Kidney (tissue), 14 donors: ENCODE results near the gene MUSK. TPM values are rescaled to one million over a fixed set of nuclear protein-coding genes. Genes with fewer than 3 reads are reported as not detected.

Experiments used
- DNase-seq, 5 donors: peaks; one replicate each; pipeline ENCODE4 v3.0.0-alpha.2; 2013 to 2020
- FAIRE-seq: peaks from 2 replicates; lab custom pipeline; 2012; peaks lifted over from hg19 to GRCh38; lab: Jason Lieb, UNC
- H3K27ac ChIP-seq, 2 donors: one replicate each; pipeline ENCODE4 v1.7.0; 2013; ENCODE audit warnings: low read depth in 2 of 2, low read length in 2 of 2, inconsistent platforms in 1 of 2
- H3K27me3 ChIP-seq: one replicate; pipeline ENCODE4 v1.7.1; 2013; ENCODE audit warnings: low read length, inconsistent platforms; ENCODE audit not compliant: control insufficient read depth, insufficient read depth
- H3K36me3 ChIP-seq, 3 donors: one replicate each; pipeline versions ENCODE4 v1.7.0 to v1.7.1; 2013; ENCODE audit warnings: low read length in 3 of 3, control low read depth in 1 of 3, inconsistent platforms in 1 of 3; ENCODE audit not compliant: insufficient read depth in 3 of 3, control insufficient read depth in 2 of 3
- H3K4me1 ChIP-seq, 3 donors: one replicate each; pipeline versions ENCODE4 v1.7.0 to v1.7.1; 2013; ENCODE audit warnings: low read length in 3 of 3, inconsistent platforms in 1 of 3, low read depth in 1 of 3; ENCODE audit not compliant: control insufficient read depth in 2 of 3, insufficient read depth in 2 of 3
- H3K4me3 ChIP-seq, 3 donors: one replicate each; pipeline versions ENCODE4 v1.7.0 to v1.8.1; 2013; ENCODE audit warnings: low read length in 3 of 3, control low read depth in 1 of 3, inconsistent platforms in 1 of 3
- H3K9ac ChIP-seq, 3 donors: one replicate each; pipeline versions ENCODE4 v1.7.0 to v1.7.1; 2013; ENCODE audit warnings: low read length in 3 of 3, control low read depth in 1 of 3, inconsistent platforms in 1 of 3
- H3K9me3 ChIP-seq, 3 donors: one replicate each; pipeline versions ENCODE4 v1.7.0 to v1.7.1; 2013; ENCODE audit warnings: low read length in 3 of 3, control low read depth in 1 of 3, inconsistent platforms in 1 of 3; ENCODE audit not compliant: control insufficient read depth in 2 of 3, insufficient read depth in 1 of 3
- intact Hi-C: fragments of 100-400 bp; cut with DNase I; formaldehyde crosslinking; loops from one replicate; pipeline ENCODE4 v1.11.1; 2022
- polyA plus RNA-seq: library from polyadenylated mRNA; stranded (reverse); fragments of 350-450 nt; fragmentation: Illumina TruSeq; extraction: RNeasy Lipid Tissue Mini Kit (QIAGEN cat#74804); gene quantifications from one replicate; pipeline ENCODE4 v1.2.3, GENCODE V29; 2014; ENCODE audit warnings: low read depth, low replicate concordance; ENCODE audit not compliant: insufficient read depth
- total RNA-seq: library from RNA; stranded (reverse); fragmentation: NEBNext Ultra II Directional; extraction: Animal tissue kit (Norgen Biotek cat#: 25700); gene quantifications from one replicate; pipeline ENCODE4 v1.2.1, GENCODE V29; 2021
- TF ChIP-seq, protein P1 (sequence below): IDR thresholded peaks from 3 replicates; pipeline ENCODE4 v1.5.1; 2012; ENCODE audit warnings: mild to moderate bottlenecking, moderate library complexity, borderline replicate concordance; ENCODE audit not compliant: insufficient read depth; ENCODE audit errors: extremely low read depth
- donor health status: control.
- donor health status: control.
- donor health status: control.
- donor health status: control.
- donor health status: control.
- donor health status: DM: yes; HTN: yes; CAD: no.
- donor health status: Normal renal cell carcinoma (clear cell type).

MUSK gene
- total and polyA plus RNA-seq, 2 donors from 2014 or later, result 0.31 TPM; not detected in 1

DNA sequence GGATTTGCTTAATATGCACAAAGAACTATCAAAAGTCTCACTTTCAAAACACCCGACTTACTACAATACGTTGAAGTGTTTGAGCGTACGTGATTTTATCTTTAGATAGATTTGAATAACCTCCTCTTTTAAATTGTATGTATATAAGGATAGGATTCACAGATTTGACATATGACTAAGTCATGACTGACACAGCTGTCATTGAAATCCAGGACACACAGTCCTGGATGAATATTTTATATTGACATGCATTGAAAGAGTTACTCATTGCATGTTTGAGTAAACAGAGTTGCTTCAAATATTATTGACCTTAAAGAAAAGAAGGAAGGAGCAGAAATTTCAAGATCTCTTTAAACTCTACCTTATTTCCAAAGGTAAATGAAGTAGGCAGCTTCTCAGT, 3.3 kb downstream of the MUSK start:
- intact Hi-C loops, result no loop called here
- Histone ChIP-seq H3K9me3 (no peaks in the 10 kb centered on the region), H3K9ac (no peak overlapping the region), H3K36me3 (no peaks in the 10 kb centered on the region), H3K4me3 (no peak overlapping the region), H3K27me3 (no peaks in the 10 kb centered on the region), H3K4me1 (no peaks in the 10 kb centered on the region), H3K27ac (no peak overlapping the region)
- TF ChIP-seq, protein P1, sequence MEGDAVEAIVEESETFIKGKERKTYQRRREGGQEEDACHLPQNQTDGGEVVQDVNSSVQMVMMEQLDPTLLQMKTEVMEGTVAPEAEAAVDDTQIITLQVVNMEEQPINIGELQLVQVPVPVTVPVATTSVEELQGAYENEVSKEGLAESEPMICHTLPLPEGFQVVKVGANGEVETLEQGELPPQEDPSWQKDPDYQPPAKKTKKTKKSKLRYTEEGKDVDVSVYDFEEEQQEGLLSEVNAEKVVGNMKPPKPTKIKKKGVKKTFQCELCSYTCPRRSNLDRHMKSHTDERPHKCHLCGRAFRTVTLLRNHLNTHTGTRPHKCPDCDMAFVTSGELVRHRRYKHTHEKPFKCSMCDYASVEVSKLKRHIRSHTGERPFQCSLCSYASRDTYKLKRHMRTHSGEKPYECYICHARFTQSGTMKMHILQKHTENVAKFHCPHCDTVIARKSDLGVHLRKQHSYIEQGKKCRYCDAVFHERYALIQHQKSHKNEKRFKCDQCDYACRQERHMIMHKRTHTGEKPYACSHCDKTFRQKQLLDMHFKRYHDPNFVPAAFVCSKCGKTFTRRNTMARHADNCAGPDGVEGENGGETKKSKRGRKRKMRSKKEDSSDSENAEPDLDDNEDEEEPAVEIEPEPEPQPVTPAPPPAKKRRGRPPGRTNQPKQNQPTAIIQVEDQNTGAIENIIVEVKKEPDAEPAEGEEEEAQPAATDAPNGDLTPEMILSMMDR, result no peak
- DNase-seq (no peak), FAIRE-seq (no peak)

DNA sequence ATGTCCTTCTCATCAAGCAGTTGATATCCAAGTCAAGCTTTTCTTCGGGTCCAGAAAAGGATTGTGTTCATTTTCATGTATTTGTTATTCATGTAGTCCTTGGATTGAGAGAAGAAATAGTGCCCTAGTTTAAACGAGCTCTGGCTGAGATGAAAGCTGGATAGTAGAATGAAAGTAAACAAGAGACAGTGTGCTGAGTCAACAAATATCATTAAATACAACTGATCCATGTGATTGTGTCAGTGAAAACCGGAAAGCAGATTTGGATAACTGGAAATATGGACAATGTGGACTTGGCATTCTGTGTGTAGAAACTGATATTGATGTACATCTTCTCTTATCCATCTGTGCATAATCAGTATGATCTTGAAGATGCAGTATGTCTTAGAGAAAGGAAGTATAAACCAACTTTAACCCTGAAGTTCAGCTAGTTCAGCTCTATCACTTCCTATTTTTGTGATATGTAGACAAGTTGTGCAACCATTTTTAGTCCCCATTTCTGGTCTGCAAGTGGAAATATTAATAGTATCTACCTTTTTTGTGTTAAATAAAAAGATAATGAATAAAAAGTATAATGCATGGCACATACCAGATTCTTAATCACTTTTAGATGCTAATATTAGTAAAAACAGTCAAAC, 4.4 kb downstream of the MUSK start:
- FAIRE-seq (no peak), DNase-seq (no peak)
- H3K36me3 ChIP-seq, result no peaks in the 10 kb centered on the region
- H3K27ac ChIP-seq, result no peak overlapping the region
- no peaks in the 10 kb centered on the region for H3K9me3 ChIP-seq
- TF ChIP-seq, protein P1, result no peak
- no peak overlapping the region for H3K9ac ChIP-seq
- no peaks in the 10 kb centered on the region for H3K4me1 ChIP-seq
- H3K4me3 ChIP-seq, result no peak overlapping the region
- intact Hi-C loops, result no loop called here
- no peaks in the 10 kb centered on the region for H3K27me3 ChIP-seq

DNA sequence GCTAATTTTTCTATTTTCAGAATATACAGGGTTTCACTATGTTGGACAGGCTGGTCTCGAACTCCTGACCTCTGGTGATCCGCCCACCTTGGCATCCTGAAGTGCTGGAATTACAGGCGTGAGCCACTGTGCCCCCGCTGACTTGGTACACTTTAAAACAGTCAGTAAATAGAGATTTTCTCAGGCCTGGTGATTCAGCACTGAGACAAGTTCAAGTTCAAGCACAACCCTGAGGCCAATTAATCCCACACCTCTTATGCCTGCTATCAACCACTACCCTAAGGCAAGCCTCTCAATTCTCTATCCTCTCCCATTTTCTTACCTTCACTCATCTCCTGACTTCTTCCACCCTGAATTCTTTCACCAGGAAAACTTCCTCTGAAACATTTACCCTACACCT, 18.9 kb downstream of the MUSK start:
- Histone ChIP-seq H3K27me3 (no peaks in the 10 kb centered on the region), H3K27ac (no peak overlapping the region), H3K9me3 (no peaks in the 10 kb centered on the region), H3K4me1 (no peaks in the 10 kb centered on the region), H3K4me3 (no peak overlapping the region), H3K36me3 (no peaks in the 10 kb centered on the region), H3K9ac (no peak overlapping the region)
- FAIRE-seq (no peak), DNase-seq (no peak)
- intact Hi-C loops, result no loop called here
- TF ChIP-seq, protein P1, result no peak

DNA sequence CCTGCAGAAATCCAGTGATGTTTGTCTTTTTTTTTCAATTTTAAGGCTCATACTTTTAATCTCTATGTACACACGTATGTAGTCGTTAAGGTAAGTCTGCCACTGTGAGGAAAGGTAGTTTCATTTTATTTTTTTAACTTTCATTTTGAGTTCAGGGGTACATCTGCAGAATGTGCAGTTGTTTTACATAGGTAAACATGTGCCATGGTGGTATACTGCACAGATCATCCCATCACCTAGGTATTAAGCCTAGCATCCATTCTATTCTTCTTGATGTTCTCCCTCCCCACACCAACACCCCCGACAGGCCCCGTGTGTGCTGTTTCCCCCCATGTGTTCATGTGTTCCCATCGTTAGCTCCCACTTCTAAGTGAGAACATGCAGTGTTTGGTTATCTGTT, 19.7 kb downstream of the MUSK start:
- Histone ChIP-seq H3K4me3 (no peak overlapping the region), H3K4me1 (no peaks in the 10 kb centered on the region), H3K9ac (no peak overlapping the region), H3K36me3 (no peaks in the 10 kb centered on the region), H3K9me3 (no peaks in the 10 kb centered on the region), H3K27me3 (no peaks in the 10 kb centered on the region), H3K27ac (no peak overlapping the region)
- peak in 1 of 5 donors; percentile 8 for DNase-seq
- FAIRE-seq, result no peak
- TF ChIP-seq, protein P1, result no peak
- intact Hi-C loops, result no loop called here
